Esophagus squamous epithelium (tissue), 5 donors: ENCODE data around the gene DAP. TPM values are rescaled to one million over a fixed set of nuclear protein-coding genes. Genes with fewer than 3 reads are reported as not detected.

ENCODE experiments used
- DNase-seq: peaks from one replicate; lab custom pipeline; 2025; lab: John Stamatoyannopoulos, UW
- H3K27ac ChIP-seq, 4 donors: fragments of 200-600 bp; sonication (generic); one replicate each; pipeline ENCODE4 v1.5.1; 2016 to 2019; ENCODE audit warnings: mild to moderate bottlenecking in 1 of 4
- H3K27me3 ChIP-seq, 4 donors: fragments of 200-600 bp; sonication (generic); 1 replicate in 3 of 4; 2 replicates in 1 of 4; pipeline versions ENCODE4 v1.5.1 to v1.6.0; 2017 to 2021; ENCODE audit warnings: antibody characterized with exemption in 1 of 4
- H3K36me3 ChIP-seq, 3 donors: fragments of 200-600 bp; sonication (generic); one replicate each; pipeline ENCODE4 v1.5.1; 2016 to 2019
- H3K4me1 ChIP-seq, 3 donors: fragments of 200-600 bp; sonication (generic); one replicate each; pipeline ENCODE4 v1.5.1; 2017 to 2019
- H3K4me3 ChIP-seq, 4 donors: fragments of 200-600 bp; sonication (generic); 1 replicate in 3 of 4; 2 replicates in 1 of 4; pipeline ENCODE4 v1.5.1; 2016 to 2019; ENCODE audit warnings: mild to moderate bottlenecking in 2 of 4, moderate library complexity in 1 of 4
- H3K9me3 ChIP-seq, 3 donors: fragments of 200-600 bp; sonication (generic); one replicate each; pipeline ENCODE4 v1.5.1; 2016 to 2019
- POLR2A ChIP-seq, 4 donors: fragments of 450-650 bp; IDR thresholded peaks; one replicate each; pipeline ENCODE4 v1.6.1; 2017; ENCODE audit warnings: antibody characterized with exemption in 4 of 4, mild to moderate bottlenecking in 4 of 4, moderate library complexity in 3 of 4
- WGBS, 2 donors: methylation state at CpG; one replicate each; pipeline ENCODE4 v1.1.5; 2018; 5-methylcytosine and 5-hydroxymethylcytosine counted together
- intact Hi-C: fragments of 100-400 bp; cut with DNase I; formaldehyde crosslinking; loops from one replicate; pipeline ENCODE4 v1.15.0; 2022
- total RNA-seq, 4 donors: library from RNA; depleted of rRNA; stranded (reverse); fragments of >200 nt; gene quantifications; one replicate each; pipeline ENCODE4 v1.1.0, GENCODE V29; 2016
- TF ChIP-seq, protein P1 (sequence below), 6 experiments: fragments of 450-650 bp in 4 of 6; fragments of 200-600 bp in 2 of 6; sonication (generic) in 2 of 6; IDR thresholded peaks; one replicate each; pipeline ENCODE4 v1.5.1; 2016 to 2019; ENCODE audit warnings: antibody characterized with exemption in 6 of 6, mild to moderate bottlenecking in 4 of 6, moderate library complexity in 4 of 6
- donor health status: DM: yes; HTN: yes; CAD: no.

DAP gene
- total RNA-seq, 4 donors from 2014 or later: 15.7 to 35.5 (median 29.5) TPM

GRCh38 chr5:10708189-10708944 is 52.7 kb downstream of the DAP start:
- Histone ChIP-seq H3K9me3 (no peaks in the 10 kb centered on the region), H3K4me3 (no peak overlapping the region), H3K27me3 (no peaks in the 10 kb centered on the region), H3K4me1 (peaks cover 1 to 21% (median 14%) of the 10 kb centered on the region in 3 donors), H3K36me3 (peaks cover 0 to 26% (median 0%) of the 10 kb centered on the region in 3 donors), H3K27ac (no peak overlapping the region)
- 80 to 82% methylated on average over 9 to 10 of the region's 10 CpGs for WGBS, 2 donors
- intact Hi-C loops: no loop called here
- no peak for DNase-seq
- TF ChIP-seq POLR2A (IDR thresholded peaks at IDR 0.05): no peak
- TF ChIP-seq, protein P1, sequence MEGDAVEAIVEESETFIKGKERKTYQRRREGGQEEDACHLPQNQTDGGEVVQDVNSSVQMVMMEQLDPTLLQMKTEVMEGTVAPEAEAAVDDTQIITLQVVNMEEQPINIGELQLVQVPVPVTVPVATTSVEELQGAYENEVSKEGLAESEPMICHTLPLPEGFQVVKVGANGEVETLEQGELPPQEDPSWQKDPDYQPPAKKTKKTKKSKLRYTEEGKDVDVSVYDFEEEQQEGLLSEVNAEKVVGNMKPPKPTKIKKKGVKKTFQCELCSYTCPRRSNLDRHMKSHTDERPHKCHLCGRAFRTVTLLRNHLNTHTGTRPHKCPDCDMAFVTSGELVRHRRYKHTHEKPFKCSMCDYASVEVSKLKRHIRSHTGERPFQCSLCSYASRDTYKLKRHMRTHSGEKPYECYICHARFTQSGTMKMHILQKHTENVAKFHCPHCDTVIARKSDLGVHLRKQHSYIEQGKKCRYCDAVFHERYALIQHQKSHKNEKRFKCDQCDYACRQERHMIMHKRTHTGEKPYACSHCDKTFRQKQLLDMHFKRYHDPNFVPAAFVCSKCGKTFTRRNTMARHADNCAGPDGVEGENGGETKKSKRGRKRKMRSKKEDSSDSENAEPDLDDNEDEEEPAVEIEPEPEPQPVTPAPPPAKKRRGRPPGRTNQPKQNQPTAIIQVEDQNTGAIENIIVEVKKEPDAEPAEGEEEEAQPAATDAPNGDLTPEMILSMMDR (IDR thresholded peaks at IDR 0.05): no peak

GRCh38 chr5:10707198-10708142 is 53.6 kb downstream of the DAP start:
- Histone ChIP-seq H3K36me3 (peaks cover 0 to 19% (median 0%) of the 10 kb centered on the region in 3 donors), H3K27ac (no peak overlapping the region), H3K9me3 (no peaks in the 10 kb centered on the region), H3K27me3 (no peaks in the 10 kb centered on the region), H3K4me3 (no peak overlapping the region), H3K4me1 (peaks cover 8 to 30% (median 22%) of the 10 kb centered on the region in 3 donors)
- no peak for TF ChIP-seq POLR2A (IDR thresholded peaks at IDR 0.05)
- TF ChIP-seq, protein P1 (IDR thresholded peaks at IDR 0.05): no peak
- WGBS, 2 donors: 84 to 93% methylated on average over 13 of the region's 13 CpGs
- intact Hi-C loops: no loop called here
- no peak for DNase-seq

- no peaks in the 10 kb centered on the region for H3K9me3 ChIP-seq
- no peak overlapping the region for H3K27ac ChIP-seq
- H3K27me3 ChIP-seq: no peaks in the 10 kb centered on the region
- 81 to 87% methylated on average over 4 of the region's 4 CpGs for WGBS, 2 donors
- H3K4me3 ChIP-seq: no peak overlapping the region
- no peak for DNase-seq
- peaks cover 13 to 42% (median 26%) of the 10 kb centered on the region in 3 donors for H3K4me1 ChIP-seq
- H3K36me3 ChIP-seq: peaks cover 0 to 18% (median 0%) of the 10 kb centered on the region in 3 donors
- intact Hi-C loops: no loop called here
- TF ChIP-seq, protein P1 (IDR thresholded peaks at IDR 0.05): no peak
- TF ChIP-seq POLR2A (IDR thresholded peaks at IDR 0.05): no peak
Measured at GRCh38 chr5:10706326-10706725, 54.7 kb downstream of the DAP start.

GRCh38 chr5:10705747-10706146 is 55.3 kb downstream of the DAP start:
- Histone ChIP-seq H3K4me3 (no peak overlapping the region), H3K27me3 (no peaks in the 10 kb centered on the region), H3K9me3 (no peaks in the 10 kb centered on the region), H3K4me1 (peaks cover 13 to 45% (median 26%) of the 10 kb centered on the region in 3 donors), H3K36me3 (peaks cover 0 to 14% (median 0%) of the 10 kb centered on the region in 3 donors), H3K27ac (peak overlapping the region in 1 of 4 donors; percentile 42)
- WGBS, 2 donors: 86 to 88% methylated on average over 2 of the region's 2 CpGs
- DNase-seq: no peak
- intact Hi-C loops: no loop called here
- TF ChIP-seq, protein P1 (IDR thresholded peaks at IDR 0.05): no peak
- TF ChIP-seq POLR2A (IDR thresholded peaks at IDR 0.05): no peak
